GOT3 (cell line): ENCODE measurements around the gene CELF4.

ENCODE experiments used
- DNase-seq: peaks from one replicate; lab custom pipeline; 2025; ENCODE audit warnings: mixed read lengths; lab: John Stamatoyannopoulos, UW

The CELF4 gene

GRCh38 chr18:37546651-37547050 is 18.9 kb downstream of the CELF4 start:
- DNase-seq = no peak

GRCh38 chr18:37546272-37546537 is 19.4 kb downstream of the CELF4 start:
- no peak for DNase-seq

DNA sequence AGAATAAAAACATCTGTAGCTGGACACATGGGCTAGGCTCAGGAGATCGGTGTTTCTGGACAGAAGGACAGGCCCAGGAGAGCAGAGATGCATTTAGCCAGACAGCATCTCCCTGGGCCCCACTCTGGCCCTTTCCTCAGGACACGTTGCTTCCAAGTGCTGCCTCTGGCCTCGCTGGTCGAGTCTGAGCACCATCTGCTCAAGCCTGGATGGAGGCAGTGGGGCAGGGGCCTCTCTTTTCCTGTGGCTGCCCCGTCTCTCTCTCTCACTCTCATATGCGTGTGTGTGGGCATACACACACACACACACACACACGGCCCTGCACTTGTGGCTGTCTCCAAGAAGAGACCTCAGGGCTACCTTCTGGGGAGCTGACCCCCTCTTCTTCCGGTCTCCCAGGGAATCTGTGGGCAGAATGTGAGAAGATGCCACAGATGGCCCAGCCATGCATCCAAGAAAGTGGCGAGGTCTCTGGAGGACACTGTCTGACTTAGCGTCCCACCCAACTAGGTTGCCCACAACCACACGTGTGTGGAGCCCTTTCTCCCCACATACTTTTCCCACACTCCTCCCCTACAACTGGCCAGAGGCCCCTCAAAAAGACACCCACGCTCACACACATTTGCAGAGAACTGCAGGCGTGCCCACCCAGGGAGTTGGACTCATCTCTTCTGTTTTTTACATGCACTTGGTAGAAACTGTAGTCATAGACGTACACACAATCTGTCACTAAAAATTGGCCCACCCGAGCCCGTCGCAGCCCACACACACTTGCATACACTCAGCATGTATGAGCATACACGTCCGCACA is 19.9 kb downstream of the CELF4 start:
- no peak for DNase-seq

GRCh38 chr18:37544713-37545112 is 20.9 kb downstream of the CELF4 start:
- DNase-seq = no peak

DNA sequence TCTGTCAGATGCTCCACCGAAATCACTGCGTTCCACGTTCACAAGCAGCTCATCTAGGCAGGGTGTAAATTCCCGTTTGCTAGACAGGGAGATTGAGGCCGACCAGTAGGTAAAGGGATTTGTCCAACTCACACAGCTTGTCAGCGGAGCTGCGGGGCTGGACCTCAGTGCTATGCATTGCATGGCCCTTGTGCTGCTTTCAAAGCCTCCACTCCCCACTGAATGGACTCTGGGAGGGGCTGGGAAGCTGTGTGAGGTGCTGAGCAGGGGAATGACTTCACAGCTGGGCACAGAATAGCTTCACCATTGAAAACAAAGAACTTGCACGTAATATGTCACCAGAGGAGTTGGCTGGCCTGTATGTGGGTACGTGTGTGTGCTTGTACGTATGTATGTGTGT is 21.4 kb downstream of the CELF4 start:
- DNase-seq = no peak

DNA sequence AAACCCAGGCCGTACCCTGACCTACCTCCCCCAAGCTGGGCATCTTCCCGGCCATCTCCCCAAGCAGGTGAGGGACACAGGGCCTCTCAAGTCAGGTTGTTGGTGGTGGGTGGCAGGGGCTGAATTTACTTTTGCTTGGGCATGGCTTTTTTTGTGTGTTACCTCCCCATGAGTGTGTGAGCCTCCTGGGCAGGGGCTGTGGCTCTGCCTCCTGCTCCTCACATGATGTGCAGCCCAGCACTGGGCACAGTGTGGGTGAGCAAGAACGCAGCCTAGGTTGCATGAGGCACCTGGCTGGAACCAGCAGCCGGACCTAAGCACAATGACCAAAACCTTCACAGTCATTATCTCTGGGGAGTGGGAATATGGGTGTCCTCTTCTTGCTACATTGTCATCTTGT is 22.3 kb downstream of the CELF4 start:
- DNase-seq = no peak

- no peak for DNase-seq
Observed at GRCh38 chr18:37541517-37541916, 24.1 kb downstream of the CELF4 start.

DNA sequence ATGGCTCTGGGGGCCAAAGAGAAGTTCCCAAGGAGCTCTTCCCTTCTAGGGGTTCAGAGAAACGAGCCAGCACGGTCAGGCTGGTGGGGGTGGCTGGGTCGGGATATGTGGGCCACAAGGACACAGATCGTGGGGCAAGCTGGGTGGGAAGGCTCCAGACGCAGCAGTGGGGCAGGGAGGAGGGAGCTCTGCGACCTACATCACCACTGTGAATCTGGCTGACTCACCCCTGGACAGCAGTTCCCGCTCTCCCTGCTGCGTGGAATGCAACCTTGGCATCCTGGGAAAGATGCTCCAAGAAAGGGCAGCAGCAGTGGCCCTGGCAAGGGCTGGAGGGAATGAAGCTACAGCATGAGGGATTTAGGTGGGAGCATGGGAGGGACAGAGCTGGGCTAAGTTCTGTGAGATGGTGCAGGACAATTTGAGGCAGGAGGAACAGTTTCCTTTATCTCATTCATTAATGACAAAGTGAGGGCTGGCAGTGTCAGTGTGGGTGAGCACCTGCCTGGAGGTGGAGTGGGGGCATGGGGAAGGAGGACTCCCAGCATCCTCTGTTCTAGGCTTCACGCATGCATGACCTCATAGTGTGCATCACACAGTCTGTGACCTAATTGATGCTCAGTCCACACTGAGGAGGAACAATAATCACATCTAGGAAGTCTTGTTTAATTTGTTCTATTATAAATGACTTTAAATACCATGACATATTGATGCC is 25.0 kb downstream of the CELF4 start:
- DNase-seq = no peak

DNA sequence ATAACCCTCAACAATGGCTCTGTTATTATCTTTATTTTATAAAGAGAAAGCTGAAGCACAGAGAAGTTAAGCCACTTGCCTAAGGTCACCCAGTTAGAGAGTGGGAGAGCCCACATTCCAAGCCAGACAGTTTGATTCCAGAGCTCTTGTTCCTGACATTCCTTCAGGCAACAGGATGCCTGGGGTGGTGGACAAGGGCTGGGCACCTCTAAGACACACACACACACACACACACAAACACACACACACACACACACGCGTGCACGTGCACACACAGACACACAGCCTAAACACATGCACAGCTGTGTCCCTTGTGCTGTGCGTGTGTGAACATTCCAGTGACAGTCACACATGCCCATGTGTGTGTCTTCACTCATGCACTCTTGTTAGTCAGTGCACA is 26.4 kb downstream of the CELF4 start:
- DNase-seq = no peak

DNA sequence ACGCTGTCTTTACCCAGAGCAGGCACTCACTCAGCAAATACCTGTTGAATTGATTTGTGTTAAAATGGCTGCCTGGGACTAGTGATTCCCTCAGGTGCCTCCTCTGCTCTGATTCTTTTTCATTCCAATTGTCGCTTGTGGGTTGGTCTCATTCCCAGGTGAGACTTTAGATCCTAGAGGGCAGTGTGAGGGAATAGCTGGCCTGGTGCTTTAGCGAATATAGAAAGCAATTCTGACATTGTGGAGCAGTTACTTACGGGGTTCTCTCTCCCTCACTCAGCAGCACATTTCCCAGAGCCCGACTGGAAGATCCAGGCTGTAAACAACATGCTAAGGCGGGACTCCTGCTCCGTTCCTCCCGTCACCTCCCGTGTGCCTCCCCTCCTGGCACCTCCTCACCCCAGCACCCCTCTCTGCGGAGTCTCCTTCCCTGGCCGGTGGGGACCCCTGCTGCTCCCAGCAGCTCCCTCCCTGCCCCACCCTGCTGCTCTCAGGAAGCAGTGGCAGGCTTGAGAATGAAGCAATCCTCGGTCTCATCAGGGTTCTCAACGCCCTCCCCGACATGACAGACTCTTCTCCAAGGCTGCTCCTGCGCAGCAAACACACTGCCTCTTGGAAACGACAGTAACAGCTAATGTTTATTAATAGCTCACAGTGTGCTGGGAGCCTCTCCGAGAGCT is 26.9 kb downstream of the CELF4 start:
- no peak for DNase-seq

DNA sequence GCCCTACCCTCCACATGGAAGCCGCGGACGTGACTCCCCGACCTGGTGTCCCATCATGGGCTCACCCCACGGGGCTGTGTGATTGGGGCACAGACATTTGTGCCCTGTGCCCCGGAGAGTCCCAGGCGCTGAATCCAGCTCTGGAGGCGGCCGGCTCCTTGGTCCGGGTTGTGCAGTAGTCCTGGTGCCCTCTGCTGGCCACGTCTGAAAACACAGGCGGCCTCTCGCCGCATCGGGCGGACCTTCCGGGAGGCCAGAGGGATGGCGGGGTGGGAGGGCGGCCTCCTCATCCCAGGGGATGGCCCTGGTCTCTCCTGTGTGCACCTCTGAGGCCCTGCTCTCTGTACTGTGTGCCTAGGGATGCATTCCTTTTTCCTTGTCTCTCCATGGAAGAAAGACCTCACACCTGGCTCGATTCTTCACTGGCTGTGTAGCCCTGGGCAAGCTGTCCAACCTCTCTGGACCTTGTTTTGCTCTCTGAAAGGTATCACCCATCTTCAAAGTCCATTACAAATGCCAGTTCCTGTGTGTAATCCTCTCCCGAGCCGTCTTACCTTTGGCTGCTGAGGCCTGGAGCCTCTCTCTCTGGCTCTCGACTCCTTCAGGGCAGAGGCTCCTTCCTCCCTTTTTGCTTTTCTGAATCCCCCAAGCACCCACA is 27.6 kb downstream of the CELF4 start:
- no peak for DNase-seq

- DNase-seq = no peak
Observed at GRCh38 chr18:37536656-37537055, 28.9 kb downstream of the CELF4 start.

DNA sequence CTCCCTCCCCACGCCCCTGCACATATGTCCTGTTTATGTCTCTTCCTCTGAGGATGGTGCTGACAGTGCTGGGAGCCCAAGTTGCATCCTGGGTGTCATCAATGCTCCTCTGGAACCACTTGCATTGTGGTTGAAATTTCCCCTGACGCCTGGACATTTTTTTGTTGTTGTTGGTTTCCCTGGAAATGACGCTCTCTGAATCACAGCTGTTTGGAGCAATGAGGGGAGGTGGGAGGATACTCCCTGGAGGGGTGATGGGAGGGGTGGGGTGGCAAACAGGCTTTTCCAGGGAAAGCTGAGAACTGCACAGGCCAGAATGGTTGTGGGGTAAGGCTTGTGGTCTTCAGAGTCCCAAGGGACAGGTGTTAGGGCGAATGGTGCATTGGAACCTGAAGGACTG is 29.6 kb downstream of the CELF4 start:
- DNase-seq = no peak

GRCh38 chr18:37534627-37535026 is 31.0 kb downstream of the CELF4 start:
- no peak for DNase-seq

DNA sequence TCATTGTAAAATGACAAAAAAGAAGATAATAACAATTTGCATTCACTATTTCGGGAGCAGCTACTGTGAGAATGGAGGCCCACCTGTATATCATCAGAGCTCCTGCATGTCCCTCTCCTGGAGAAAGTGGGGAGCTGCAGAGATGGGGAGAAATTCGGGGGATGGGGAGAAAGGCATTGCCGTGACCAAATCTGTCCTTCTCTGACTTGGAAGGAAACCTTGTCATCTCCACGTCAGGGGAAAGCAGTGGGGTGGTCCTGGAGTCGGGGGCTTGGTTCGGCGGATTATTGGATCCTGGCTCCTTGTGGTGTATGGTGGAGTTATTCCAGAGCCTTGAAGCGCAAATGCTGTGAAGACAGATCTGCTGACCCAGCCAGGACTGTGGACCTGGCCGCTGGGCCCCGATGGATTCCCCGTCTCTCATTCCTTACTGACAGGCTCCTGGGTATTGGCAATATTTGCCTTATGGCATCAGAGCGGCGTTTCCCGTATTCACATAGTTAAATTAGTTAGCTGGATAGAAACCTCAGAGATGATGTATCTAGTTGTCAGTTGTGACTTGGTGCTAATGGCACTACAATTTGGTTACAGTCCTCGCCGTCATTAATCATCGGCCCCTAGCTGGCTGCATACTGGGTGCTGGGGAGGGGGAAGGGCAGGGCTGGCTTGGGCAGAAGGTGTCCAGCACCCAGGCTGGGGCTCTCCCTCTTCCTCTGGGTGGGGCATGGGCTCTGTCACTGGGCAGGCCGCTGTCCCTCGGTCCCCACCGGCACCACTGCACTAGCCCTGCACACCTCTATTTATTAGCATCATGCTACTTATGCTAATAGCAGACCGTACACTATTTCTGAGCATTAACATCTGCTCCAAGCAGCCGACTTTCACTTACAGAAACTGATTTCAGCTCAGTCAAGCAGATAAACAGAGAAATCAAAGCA is 31.7 kb downstream of the CELF4 start:
- DNase-seq = no peak

GRCh38 chr18:37532917-37533316 is 32.7 kb downstream of the CELF4 start:
- DNase-seq = no peak

DNA sequence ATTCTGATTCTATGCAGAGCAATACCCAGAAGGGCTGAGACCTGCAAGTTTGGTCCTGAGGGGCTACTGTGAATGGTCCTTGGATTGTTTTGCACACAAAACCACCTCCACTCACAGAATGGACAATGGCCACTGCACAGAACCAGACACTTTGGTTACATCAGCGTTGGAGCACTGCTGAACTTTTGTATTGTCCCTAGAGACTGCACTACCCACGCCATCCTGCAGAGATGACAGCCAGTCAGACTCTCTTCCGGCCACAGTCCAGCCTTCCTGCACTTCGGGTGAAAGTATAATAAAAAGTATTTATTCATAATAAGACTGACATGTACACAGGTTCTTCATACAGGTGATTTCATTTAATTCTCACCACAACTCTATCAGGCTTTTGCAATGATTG is 35.7 kb downstream of the CELF4 start:
- DNase-seq = no peak

- no peak for DNase-seq
Observed at GRCh38 chr18:37529296-37529695, 36.3 kb downstream of the CELF4 start.

GRCh38 chr18:37527395-37527794 is 38.2 kb downstream of the CELF4 start:
- no peak for DNase-seq

DNA sequence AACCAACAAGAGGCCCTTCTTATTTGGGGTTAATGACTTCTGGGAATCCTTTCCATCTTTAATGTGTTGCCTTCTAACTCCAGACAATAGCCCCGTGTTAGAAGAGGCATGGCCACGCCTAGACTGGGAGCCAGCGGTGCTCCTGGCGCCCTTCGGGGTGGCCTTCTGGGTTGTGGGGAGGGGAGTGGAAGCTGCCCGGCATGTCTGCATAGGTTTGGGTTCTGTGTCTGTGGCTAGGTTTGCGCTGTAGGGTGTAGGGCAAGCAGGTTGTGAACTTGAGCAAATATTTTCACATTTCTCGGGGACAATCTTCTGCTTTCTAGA is 40.4 kb downstream of the CELF4 start:
- no peak for DNase-seq

DNA sequence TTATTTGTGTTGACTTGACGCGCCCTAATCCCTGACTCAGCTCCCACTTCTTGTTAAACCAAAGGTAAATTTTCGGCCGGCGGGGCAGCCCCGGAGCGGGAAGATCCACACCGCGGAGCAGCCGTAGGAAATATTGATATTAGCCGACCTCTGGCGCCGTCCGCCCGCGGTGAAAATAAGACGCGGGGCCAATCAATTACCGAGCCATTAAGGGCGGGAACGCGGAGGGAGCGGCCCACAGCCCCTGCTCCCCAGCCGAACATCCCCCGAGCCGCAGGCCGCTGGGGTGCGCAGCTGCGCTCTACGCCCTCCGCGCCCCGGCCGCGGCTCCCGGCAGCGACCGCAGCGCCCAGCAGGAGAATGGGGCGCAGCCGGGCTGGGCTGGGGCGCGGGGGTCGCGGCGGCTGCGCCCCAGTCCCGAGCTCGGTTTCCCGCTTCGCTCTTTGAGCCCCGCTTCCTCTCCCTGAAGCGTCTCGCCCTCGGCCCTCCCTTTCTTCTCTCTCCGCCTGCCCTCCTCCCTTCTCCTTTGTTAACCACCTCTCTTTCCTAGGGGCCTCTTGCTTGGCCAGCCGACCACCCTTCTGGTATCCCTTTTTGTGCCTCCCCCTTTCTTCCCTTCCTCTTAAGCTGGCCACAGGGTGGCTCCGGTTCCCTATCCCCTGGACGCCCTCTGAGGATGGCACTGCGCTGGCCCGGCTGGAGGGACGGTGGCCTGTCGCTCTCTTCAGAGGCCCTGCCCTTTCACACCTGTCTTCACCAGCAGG is 40.9 kb downstream of the CELF4 start:
- DNase-seq = no peak
